Measurements from ENCODE around the gene MUC6. TPM values are rescaled to one million over a fixed set of nuclear protein-coding genes. Genes with fewer than 3 reads are reported as not detected.

Gene MUC6
- polyA plus RNA-seq, 5 donors, result 0.24 to 0.57 (median 0.54) TPM

DNA sequence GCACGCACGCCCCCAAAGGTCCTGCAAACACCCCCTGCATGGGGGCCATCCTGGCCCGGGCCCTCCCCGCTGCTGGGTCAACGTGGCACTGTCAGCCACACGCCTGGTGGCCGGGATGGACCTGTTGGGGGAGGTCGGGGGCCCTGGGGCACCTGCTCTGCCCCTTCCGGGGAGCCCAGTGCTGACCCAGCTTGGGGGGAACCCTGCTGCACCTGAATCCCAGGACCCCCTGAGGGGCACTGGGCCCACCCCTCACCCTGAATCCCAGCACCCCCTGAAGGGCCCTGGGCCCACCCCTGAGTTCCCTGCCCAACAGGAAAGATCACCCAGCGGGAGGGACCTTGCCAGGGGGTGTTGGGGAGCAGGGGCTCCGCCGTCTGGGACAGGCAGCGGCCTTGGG lies 413 bp upstream of the MUC6 start:
- no peak for DNase-seq

DNA sequence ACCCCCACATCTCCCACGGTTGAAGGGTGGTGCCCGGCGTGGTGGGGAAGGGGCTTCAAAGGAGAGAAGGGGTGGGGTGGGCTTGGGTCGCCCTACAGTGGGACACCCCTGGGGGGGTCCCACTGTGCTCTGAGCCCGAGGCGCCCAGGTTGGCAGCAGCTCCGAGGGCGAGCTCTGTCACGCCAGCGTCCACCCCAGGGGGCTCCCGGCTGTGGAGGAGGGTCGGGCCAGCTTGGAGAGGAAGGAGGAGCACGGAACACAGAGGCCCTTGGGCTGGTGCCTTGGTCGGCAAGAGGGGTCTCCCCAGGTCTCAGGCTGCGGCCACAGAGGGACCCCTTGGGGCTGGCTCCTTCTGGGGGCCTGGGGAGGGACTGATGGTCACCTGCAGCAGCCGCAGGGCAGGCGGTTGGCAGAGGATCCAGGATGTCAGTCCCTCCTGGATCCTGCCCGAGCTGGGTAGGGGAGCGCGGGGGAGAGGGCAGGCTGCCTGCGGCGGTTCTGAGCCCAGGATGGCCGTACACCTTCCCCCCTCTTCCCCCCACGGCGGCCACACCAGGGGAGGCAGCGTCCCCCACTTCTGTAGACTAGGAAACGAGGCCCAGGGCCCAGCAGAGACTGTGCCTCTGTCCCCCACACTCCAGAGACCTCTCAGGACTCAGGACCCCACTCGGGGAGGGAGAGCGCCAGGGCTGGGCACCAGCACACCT lies 788 bp downstream of the MUC6 start:
- no peak for DNase-seq

DNA sequence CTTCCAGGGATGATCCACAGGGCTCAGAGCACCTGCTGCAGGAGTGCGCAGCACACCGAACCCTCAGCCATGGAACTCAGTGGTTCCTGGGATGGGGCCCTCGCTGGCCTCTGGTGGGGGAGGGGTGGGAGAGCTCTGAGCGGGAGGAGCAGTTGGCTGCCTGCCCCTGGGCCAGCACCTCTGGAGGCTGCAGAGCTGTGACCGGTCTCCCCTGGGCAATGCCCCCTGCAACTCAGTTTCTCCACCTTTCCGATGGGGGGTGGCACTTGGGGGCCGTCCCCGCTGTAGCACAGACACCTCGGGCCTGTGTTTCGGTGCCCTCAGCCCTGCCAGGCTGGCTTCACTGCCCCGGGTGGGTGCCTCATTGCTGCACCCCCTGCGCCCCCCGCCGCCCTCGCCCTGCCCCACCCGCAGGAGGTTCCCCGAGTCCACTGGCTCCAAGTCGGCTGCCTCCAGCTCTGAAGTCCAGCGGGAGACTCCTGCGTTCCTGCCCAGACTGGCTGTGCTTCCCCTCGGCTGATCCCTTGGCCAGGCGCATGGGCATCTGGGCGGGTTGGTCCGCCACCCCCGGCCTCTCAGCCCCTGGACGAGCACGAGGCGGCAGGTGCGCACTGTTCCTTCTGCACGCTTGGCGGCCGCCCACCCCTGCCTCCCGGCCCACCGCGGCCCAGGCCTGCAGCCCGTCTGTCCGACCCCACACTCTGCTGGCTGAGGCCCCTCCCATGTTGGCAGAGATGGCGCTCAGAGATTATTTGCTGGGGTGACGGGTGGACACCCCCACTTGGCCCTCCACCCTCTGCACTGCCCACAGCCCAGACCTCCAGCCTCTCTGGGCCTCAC lies 1.8 kb downstream of the MUC6 start:
- no peak for DNase-seq

DNA sequence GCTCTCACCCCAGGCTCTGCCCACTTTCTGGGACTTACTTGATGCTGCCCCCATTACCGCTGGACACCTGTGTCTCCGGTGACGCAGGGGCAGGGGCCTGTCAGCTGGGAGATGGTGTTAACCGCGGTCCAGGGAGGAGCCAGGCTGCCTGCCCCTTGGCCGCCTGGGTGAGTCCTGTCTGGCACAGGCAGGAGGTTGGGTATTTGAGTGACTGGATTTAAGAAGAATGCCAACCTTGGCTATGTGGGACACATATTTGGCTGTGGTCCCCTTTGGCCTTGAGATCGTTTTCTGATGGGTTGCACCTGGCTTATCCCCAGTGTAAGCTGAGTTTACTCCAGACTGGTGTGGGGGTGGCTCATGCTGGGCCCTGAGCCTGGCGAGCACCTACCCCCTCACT lies 2.5 kb downstream of the MUC6 start:
- no peak for DNase-seq

DNA sequence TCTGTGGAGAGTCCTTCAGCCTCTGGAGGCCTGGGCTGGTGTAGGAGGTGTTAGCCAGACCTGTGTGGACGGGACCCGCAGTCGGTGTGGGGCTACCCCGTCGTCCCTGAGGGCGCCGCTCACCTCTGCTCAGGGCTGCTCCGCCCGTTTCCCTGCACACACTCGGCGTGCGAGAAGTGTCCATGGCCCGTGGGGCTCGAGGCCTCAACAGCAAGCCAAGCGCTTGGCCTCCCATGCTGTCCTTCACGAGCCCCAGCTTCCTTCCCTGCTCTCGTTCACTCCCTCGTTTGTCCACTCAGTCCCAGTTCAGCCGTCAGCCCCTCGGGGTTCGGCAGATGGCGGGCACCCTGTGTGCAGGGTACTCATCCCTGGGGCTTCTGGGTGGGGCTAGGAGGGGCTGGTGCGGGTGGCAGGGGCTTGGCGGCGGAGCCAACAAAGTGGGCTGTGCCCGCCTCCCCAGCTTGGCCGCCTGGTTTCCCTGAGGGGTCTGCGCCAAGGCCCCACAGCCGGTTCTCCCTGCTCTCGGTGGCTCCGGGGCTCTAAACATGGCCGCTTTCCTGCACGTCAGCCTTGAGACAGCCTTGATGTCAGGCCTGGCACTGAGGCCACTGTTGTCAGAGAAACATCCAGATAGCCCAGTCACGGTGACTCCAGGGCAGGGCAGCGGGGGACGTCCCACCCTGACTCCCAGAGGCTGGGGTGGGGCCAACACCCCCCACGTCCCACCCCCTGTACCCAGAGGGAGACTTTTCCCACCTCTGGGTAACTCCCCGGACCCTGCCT lies 3.3 kb downstream of the MUC6 start:
- DNase-seq, result no peak

DNA sequence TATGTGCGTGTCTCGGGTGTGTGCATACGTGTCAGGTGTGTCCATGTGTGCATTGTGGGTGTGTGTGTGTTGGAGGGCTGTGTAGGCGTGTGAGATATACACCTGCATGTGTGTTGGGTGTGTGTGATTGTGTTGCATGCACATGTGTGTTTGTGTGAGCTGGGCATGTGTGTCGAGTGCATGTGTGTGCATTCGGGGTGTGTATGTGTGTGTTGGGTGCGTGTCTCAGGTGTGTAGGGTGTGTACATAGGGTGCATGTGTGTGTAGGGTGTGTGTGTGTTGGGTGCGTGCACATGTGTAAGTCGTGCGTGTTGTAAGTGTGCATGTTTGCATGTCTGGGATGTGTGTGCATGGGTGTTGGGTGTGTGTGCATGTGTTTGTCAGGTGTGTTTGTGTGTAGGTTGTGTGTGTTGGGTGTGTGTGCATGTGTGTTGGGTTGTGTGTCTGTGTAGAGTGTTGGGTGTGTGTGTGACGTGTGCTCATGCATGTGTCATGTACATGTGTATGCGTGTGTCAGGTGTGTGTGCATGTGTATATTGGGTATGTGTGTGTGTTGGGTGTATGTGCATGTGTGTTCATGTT lies 4.1 kb downstream of the MUC6 start:
- no peak for DNase-seq

DNA sequence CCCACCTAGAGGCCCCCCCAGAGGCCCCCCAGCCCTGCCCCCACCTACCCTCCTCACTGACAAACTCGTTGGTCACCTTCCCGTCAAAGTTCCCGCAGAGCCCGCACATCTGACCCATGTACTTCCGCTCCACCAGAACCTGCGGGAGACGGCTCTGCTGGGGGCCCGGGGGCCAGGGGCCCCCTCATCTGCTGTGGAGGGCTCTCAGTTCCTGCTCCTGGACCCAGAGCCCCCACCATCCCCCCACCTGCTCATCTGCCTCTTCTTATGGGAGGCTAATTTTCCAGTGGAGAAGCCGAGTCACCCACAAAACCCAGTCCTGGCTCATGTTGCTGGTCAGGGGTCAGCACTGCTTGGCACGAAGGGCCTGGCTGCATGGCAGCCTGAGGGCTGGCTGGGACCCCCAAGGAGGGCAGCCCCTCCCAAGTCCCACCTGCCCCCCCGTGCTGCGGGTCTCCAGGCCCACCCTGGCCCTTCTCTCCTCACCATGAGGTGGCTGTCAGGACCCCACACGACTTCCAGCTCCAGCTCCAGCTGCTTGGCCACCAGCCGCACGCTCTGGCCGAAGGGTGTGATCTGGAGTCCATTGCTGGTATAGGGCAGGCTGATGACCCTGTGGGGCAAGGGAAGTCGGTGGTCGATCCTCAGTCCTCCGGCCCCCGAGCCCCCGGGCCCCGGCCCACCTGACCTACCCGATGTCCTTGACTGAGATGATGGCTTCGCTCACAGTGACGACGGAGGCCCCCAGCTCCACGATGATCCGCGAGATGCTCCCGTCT lies 5.2 kb downstream of the MUC6 start:
- DNase-seq, result no peak

DNA sequence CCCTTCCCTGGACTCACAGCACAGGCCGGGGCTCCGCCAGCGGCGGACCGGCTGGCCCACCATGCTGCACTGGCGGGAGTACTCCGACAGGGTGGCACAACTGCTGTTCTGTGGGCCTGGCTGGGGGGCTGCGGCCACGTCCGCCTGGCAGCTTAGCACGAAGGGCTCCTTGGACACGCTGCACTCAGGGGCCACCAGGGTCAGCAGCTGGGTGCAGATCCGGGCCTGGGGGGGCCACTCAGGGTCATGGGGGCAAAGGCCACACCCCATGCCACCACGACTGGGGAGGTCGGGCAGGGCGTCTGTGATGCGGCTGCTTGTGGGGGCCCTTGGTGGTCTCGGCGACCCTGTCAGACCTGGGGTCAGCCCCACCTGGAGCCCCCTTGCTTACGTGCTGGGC lies 6.0 kb downstream of the MUC6 start:
- DNase-seq, result no peak

DNA sequence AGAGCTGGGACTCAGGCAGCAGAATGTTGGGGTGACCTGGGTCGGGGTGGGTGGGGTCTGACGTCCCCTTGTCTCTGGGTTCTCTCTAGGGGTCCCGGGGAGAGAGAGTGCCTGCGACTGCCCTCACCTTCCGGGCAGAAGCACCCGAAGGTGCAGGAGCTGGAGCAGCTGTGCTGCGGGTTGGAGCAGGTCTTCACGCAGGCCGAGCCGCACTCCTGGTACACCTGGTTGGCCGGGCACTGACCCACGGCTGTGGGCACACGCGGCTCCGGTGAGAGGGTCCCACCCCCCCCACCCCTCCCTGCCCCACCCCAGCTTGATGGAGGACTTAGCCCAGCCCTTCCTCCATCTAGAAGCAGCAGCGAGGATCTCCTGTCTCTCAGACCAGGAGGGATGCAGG lies 6.4 kb downstream of the MUC6 start:
- DNase-seq, result no peak

DNA sequence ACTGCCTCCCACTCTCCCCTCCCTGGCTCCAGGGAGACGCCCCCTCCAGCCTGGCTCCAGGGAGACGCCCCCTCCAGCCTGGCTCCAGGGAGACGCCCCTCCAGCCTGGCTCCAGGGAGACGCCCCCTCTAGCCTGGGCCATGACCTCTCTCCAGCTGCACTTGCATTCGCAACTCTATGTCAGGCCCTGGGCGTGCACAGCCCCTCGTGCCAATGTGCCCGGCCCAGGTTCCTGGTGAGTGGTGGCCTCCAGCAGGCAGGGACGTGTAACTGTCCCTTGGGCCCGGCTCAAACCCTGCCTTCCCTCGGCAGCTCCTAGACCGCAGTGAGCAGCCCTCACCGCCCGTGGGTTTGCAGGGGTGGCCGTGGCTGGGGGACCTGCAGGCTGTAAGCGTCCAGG lies 6.9 kb downstream of the MUC6 start:
- DNase-seq, result no peak

DNA sequence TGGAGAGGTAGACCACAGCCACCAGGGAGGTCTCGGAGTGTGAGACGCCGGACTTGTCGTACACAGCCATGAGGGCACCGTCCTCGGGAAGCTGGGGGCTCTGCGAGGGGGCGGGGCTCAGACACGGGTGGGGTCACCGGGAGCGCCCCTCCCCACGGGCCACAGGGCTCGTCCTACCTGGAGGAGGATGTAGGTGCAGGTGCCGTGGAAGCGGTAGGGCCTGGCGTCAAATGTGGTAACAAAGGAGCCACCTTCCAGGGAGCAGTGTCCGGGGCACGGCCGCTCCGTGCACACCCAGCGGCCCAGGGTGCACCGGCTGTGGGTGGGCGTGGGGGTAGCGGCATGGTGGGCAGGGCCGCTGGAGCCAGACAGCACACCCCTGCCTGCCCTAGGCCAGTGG lies 7.5 kb downstream of the MUC6 start:
- no peak for DNase-seq

DNA sequence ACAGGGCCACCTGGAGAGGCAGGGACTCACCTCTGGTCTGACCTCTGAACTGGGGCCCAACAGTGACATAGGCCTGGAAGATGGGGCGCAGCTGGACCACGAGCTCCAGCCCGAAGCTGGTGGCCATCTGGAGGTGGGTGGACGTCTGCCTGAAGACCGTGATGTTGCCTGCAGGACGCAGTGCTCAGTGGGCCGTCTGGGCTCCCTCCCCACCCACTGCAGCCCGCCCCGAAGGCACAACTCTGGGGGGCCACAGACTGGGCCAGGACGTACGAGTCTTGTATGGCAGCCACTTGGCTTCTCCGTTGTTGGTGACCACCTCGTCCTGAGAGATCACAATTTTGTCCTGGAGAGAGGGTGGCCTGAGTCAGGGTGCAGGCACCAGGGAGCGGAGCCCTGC lies 7.9 kb downstream of the MUC6 start:
- no peak for DNase-seq

DNA sequence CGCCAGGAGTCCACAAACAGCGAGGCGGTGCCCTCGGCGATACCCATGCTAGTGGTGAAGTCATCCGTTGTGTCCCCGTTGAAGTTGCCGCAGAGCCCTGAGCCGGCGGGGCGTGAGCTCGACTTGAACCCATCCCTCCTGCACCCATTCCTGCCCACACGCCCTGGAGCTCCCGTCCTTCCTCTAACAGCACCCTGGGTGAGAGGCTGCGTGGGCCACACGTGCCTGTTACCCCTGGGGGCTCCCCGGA lies 8.3 kb downstream of the MUC6 start:
- no peak for DNase-seq

DNA sequence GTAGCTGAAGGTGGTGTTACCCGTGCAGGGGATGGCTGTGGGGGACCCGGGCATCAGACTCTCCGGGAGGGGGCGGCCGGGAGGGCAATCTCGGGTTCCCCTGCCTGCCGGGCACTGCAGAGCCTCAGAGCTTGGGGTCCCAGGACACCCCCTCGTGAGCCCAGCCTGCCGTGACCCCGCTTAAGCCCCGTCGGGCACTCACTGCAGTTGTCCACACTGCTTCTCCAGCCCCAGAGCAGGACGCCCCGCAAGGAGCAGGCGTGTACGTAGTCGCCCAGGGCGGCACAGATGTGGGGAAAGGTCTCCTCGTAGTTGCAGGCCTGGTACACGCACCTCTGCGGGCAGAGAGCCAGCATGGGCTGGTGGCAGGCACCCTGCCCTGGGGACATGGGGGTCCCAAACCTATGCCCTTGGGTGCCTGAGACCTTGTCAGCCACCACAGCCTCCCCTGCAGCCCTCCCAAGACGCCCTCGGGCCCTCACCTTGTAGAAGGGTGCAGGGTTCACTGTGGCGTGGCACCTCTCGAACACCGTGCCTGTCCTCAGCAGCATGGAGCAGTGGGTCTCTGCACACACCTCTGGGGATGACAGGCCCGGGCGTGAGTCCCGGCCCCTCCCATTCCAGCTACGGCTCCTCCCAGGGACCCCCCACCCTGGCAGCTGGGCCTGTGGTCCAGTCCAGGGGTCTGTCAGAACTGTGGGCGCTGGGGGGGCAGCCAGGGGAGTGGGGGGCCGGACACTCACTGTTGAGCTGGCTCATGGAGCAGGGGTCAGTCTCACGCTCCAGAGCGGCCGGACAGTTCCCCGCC lies 8.8 kb downstream of the MUC6 start:
- DNase-seq, result no peak

DNA sequence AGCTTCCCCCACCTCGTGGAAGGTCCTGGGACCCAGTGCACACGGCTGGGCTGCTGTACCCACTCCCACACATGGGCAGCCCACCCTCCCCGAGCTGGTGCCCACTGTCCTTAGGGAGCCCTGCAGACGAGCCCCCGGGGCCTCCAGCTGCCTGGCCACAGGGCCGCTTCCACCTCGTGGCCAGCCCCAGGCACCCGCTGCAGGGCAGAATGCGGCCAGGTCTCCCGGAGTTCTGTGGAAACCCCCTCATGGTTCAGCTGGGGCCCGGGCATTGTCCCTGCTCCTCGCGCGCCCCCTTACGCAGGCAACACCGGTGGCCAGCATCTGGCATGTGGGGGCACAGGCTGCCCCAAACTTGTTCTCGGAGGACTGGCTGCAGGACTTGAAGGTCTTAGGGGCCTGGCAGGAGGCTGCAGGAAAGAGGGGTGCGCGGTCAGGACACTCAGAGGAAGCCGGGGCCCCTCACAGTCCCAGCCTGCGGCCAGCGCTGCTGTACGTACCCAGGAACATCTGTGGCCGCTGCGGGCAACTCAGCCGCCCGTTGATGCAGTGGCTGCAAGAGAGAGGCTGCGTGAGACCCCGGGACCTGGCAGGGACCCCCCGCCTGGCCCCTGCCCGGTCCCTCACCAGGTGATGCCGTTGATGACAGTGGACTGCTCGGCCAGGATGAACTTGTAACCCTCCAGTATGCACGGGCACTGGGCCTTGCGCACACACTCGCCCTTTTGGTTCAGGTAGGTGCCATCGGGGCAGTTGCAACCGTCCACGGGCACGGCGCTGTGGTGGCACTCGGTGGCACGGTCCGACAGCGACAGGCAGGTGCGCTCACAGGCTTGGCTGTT lies 9.7 kb downstream of the MUC6 start:
- no peak for DNase-seq

DNA sequence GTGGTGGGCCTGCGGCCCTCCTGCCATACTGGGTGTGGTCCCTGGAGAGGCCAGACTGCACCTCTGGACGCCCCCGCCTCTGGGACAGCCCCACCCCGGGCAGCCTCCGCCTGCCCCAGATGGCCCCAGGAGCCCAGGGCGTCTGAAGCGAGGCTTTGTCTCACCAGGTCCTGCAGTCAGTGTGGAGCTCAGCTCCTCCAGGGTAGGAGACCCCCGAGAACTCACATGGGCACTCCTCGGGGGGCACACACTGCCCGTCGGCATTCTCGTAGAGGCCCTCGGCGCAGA lies 10.4 kb downstream of the MUC6 start:
- DNase-seq, result no peak

DNA sequence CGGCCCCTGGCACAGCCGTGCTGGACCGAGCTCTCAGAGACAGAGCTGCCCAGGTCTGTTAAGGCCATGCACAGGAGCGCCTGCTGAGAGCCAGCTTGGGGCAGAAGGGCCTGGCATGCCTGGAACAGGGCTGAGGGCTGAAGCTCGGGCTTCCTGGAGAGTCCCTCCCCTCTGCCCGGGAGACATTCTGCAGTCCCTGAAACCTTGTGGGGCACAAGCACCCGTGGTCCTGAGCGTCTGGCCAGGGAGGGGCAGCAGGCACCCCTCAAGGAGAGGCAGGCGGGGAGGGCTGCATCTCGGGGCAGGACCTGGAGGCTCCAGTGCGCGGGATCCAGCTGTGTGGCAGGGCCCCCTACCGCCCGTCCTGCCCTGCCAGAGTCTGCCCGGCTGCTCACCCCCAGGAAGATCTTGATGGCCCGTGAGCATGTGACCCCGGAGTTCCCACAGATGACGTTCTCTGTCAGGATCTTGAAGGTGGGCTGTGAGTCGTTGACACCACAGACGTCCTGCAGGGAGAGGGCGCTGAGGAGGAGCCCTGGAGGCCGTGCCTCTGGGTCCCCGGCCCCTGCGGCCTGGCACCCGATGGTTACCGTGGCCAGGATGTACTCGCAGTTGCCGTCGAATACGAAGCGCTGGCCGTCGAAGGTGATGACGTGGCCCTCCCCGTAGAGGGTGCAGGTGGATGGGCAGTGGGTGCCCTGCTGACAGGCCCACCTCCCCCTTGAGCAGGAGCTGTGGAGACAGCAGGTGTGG lies 10.9 kb downstream of the MUC6 start:
- DNase-seq, result no peak

DNA sequence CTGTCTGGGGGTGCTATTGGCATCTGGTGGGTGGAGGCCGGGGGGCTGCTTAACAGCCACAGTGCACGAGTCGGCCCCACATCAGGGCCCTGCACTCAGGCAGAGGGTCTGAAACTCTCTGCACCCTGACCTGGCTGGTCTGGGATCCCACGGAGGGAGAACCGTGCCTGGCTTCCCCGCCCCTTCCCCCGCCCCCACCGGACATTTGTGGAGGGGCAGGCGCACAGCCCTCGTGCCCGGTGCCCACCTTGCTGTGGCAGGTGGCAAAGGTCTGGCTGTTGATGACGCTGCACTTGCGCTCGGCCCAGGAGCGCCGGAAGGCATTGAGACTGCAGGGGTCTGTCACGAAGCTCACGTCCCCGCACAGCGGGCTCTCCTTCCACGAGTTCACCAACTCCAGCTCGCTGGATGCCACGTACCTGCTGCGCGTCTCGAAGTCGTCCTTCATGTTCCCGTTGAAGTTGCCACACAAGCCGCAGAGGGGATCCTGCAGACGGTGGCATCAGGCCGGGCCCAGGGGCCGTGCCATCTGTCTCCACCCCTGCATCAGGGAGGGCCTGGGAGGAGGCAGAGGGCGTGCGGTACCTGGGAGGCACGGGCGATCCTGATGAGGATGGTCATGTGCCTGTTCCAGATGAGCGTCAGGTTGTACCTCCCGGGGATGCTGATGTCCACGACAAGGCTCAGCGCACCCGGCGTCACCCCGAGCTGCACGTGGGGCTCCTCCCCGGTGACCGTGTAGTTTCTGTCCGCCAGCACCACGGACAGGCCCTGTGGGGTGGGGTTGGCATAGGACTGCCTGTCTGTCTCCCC lies 11.7 kb downstream of the MUC6 start:
- DNase-seq, result no peak

Measured in right lung (tissue), 5 donors.